Effector memory CD4-positive, alpha-beta T cell (primary cell): Measurements from ENCODE around the gene EPB42.
A peak's percentile ranks its signal among the peaks of the same experiment; 100 is the strongest.
"Not testable (repeated sequence)": the region's sequence is repeated elsewhere in the genome, so short reads cannot be mapped to it uniquely, and the experiment has no call there.

Experiments
- DNase-seq, 3 donors: peaks; one replicate each; pipeline ENCODE4 v3.0.0-alpha.2; 2020
- H3K27ac ChIP-seq: 2 replicates; pipeline ENCODE4 v1.7.0; 2013; ENCODE audit warnings: mild to moderate bottlenecking, low read length, moderate library complexity; ENCODE audit not compliant: insufficient read depth, poor library complexity, severe bottlenecking
- H3K27me3 ChIP-seq: replicated peaks from 2 replicates; pipeline ENCODE4 v1.7.0; 2013; ENCODE audit warnings: mild to moderate bottlenecking, low read length; ENCODE audit not compliant: insufficient read depth, control insufficient read depth, poor library complexity, severe bottlenecking
- H3K36me3 ChIP-seq: 2 replicates; pipeline ENCODE4 v1.7.0; 2013; ENCODE audit warnings: mild to moderate bottlenecking, low read length, moderate library complexity; ENCODE audit not compliant: control insufficient read depth, insufficient read depth
- H3K4me1 ChIP-seq: 2 replicates; pipeline ENCODE4 v1.7.0; 2013; ENCODE audit warnings: low read length, mild to moderate bottlenecking; ENCODE audit not compliant: control insufficient read depth, insufficient read depth, poor library complexity, severe bottlenecking
- H3K4me3 ChIP-seq: 2 replicates; pipeline ENCODE4 v1.7.0; 2013; ENCODE audit warnings: low read length, low read depth, mild to moderate bottlenecking; ENCODE audit not compliant: insufficient read depth, poor library complexity, severe bottlenecking
- H3K9me3 ChIP-seq: 2 replicates; pipeline ENCODE4 v1.7.0; 2013; ENCODE audit warnings: mild to moderate bottlenecking, low read length, moderate library complexity; ENCODE audit not compliant: control insufficient read depth

EPB42 gene

DNA sequence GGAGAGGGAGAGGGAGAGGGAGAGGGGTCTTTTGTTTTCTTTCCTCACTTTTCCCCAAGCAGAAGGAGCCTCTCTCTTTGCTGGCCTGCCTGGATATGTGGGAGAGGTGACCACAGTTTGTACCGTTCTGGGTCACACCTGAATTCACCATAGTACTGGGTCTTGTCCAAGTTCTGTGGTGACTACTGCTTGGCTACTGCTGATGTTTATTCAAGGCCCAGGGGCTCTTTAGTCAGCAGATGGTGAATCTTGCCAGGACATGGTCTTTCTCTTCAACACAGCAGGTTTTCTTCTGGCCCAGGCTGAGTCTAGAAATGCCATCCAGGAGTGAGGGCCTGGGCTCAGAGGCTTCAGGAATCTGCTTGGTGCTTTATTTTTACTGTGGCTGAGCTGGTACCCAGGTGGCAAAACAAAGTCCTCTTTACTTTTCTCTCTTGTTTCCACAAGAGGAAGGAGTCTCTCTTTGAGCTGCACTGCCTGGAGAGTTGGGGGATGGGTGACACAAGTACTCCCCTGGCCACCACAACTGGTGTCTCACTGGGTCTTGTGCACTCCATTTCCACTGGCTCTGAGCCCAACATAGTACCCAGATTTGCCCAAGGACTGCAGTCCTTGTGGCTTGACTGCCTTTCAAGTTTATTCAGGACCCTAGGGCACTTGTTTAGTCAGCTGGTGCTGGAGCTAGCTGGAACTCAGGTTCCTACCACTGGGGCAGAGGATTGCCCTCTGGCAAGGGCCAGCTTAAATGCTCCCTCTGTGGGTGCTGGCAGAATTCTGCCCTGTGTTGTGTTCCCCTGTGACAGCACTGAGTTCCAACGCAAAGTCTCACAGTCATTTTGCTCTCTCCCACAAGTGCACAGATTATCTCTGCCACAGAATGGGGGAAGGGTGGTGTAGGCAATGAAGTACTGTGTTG lies 52.4 kb downstream of the EPB42 start:
- no peak overlapping the region for H3K4me3 ChIP-seq
- no peak overlapping the region for H3K27ac ChIP-seq
- peaks cover 7% of the 10 kb centered on the region for H3K36me3 ChIP-seq
- no peaks in the 10 kb centered on the region for H3K27me3 ChIP-seq
- DNase-seq = no peak
- H3K9me3 ChIP-seq = no peaks in the 10 kb centered on the region
- H3K4me1 ChIP-seq = no peaks in the 10 kb centered on the region

DNA sequence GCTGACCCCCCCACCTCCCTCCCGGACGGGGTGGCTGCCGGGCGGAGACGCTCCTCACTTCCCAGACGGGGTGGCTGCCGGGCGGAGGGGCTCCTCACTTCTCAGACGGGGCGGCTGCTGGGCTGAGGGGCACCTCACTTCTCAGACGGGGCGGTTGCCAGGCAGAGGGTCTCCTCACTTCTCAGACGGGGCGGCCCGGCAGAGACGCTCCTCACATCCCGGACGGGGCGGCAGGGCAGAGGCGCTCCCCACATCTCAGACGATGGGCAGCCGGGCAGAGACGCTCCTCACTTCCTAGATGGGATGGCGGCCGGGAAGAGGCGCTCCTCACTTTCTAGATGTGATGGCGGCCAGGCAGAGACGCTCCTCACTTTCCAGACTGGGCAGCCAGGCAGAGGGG lies 53.6 kb downstream of the EPB42 start:
- not testable (repeated sequence) for H3K9me3 ChIP-seq, H3K4me1 ChIP-seq, H3K36me3 ChIP-seq, H3K4me3 ChIP-seq, DNase-seq, H3K27me3 ChIP-seq, H3K27ac ChIP-seq

DNA sequence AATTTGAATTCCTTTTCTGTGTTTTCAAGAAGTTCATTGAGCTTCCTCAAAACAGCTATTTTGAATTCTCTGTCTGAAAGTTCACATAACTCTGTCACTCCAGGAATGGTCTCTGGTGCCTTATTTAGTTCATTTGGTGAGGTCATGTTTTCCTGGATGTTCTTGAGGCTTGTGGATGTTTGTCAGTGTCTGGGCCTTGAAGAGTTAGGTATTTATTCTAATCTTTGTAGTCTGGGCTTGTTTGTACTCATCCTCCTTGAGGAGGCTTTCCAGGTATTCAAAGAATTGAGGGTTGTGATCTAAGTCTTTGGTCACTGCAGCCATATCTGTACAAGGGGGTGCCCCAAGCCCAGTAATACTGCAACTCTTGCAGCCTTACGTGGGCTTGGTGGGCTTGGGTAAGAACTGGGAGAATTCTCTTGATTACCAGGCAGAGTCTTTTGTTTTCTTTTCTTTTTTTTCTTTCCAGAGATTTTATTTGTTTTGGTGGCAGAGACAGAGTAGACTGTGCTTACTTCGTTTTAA lies 55.0 kb downstream of the EPB42 start:
- no peaks in the 10 kb centered on the region for H3K27me3 ChIP-seq
- H3K4me3 ChIP-seq = no peak overlapping the region
- no peak for DNase-seq
- H3K27ac ChIP-seq = no peak overlapping the region
- H3K4me1 ChIP-seq = no peaks in the 10 kb centered on the region
- no peaks in the 10 kb centered on the region for H3K9me3 ChIP-seq
- peaks cover 12% of the 10 kb centered on the region for H3K36me3 ChIP-seq

DNA sequence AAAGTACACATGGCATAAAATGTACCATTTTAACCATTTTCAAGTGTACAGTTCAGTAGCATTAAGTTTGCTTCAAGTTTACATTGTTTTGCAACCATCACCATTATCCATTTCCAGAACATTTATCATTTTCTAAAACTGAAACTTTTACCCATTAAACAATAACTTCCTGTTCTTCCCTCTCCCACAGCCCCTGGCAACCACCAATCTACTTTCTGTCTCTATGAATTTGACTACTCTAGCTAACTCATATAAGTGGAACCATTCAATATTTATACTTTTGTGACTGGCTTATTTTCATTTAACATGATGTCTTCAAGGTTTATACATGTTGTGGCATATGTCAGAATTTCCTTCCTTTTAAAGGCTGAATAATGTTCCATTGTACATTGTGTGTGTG lies 67.5 kb downstream of the EPB42 start:
- Histone ChIP-seq H3K27ac (no peak overlapping the region), H3K27me3 (no peaks in the 10 kb centered on the region), H3K36me3 (peaks cover 15% of the 10 kb centered on the region), H3K9me3 (no peaks in the 10 kb centered on the region), H3K4me1 (peaks cover 6% of the 10 kb centered on the region), H3K4me3 (no peak overlapping the region)
- no peak for DNase-seq

DNA sequence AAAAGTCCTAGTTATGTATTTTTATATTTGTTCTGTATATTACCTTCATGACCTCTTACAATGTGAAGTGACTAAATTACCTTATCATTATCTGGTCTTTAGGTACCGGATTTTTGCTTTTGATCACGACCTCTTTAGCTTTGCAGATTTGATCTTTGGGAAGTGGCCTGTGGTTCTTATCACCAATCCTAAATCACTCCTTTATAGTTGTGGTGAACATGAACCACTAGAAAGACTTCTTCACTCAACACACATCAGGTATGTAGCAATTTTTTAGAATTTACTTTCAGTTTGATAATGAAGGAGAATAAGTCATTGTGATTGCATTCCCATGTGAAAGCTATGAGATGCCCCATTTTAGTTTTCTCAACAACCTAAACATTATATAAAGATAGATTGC lies 69.1 kb downstream of the EPB42 start:
- H3K4me3 ChIP-seq = peak overlapping the region; percentile 20
- no peak overlapping the region for H3K27ac ChIP-seq
- H3K27me3 ChIP-seq = no peaks in the 10 kb centered on the region
- DNase-seq = no peak
- H3K36me3 ChIP-seq = peaks cover 15% of the 10 kb centered on the region
- H3K9me3 ChIP-seq = no peaks in the 10 kb centered on the region
- H3K4me1 ChIP-seq = peaks cover 6% of the 10 kb centered on the region

DNA sequence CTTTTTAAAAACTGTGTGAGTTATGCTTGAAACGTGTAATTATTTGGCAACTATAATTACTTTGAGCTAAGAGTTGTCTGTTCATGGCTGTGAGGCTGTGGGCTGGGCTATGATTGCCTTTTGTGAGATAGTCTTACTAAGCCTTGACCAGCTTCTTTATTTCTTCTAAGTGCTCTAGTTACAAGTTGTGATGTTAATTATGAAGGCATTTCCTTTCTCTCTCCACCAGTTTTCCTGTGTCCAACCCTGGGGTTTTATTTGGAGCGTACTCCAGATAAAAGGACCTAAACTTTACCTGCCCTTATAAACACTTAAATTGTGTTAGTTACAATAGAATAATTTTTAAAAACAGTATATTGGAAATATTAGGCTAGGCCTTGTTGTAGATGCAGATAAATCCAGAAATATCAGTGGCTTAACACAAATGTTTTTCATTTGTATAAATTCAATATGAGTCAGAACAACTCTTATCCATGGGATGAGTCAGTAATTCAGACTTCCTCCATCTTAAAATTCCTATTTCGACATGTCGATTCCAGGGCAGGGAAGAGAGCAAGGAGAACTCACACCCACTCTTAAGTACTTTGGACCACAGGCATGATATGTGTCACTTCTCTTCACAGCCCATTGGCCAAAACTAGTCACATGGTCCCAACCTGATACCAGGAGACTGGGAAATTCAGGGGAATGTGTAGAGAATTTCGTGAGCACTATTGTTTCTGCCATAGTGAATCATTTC lies 70.5 kb downstream of the EPB42 start:
- Histone ChIP-seq H3K4me3 (no peak overlapping the region), H3K27ac (no peak overlapping the region), H3K9me3 (no peaks in the 10 kb centered on the region), H3K36me3 (peaks cover 15% of the 10 kb centered on the region), H3K4me1 (peaks cover 6% of the 10 kb centered on the region), H3K27me3 (no peaks in the 10 kb centered on the region)
- DNase-seq = no peak
